Activated naive CD4-positive, alpha-beta T cell treated with anti-CD3 and anti-CD28 coated beads, Interleukin-2, amount 50 U/mL, for 72 hours (primary cell): ENCODE measurements around the gene MORN1. TPM values are rescaled to one million over a fixed set of nuclear protein-coding genes. Genes with fewer than 3 reads are reported as not detected.
A peak's percentile ranks its signal among the peaks of the same experiment; 100 is the strongest.

Experiments used
- ATAC-seq, 2 donors: fragments of 150-1000 bp; cut with Tn5 transposase; 2 replicates each; pipeline ENCODE4 v1.10.0; 2021; ENCODE audit warnings: mild to moderate bottlenecking in 2 of 2, moderate library complexity in 2 of 2
- DNase-seq, 2 donors: peaks; one replicate each; pipeline ENCODE4 v3.0.0; 2021 to 2022; ENCODE audit warnings: low spot score in 2 of 2
- H3K27ac Mint-ChIP-seq, 2 donors: one replicate each; pipeline ENCODE4 v1.8.0; 2022; ENCODE audit warnings: mild to moderate bottlenecking in 2 of 2, mixed read lengths in 2 of 2
- H3K36me3 Mint-ChIP-seq, 2 donors: one replicate each; pipeline ENCODE4 v1.8.0; 2022; ENCODE audit warnings: mixed read lengths in 2 of 2
- H3K9me3 Mint-ChIP-seq, 2 donors: one replicate each; pipeline ENCODE4 v1.8.0; 2022; ENCODE audit warnings: mixed read lengths in 2 of 2
- total RNA-seq, 2 donors: library from RNA; stranded (reverse); gene quantifications; one replicate each; pipeline ENCODE4 v1.2.3, GENCODE V29; 2022

The MORN1 gene
- total RNA-seq, 2 donors from 2014 or later = 2.0 to 5.7 TPM

GRCh38 chr1:2412395-2412772 is 21.0 kb upstream of the MORN1 start, which contains the start of gene PEX10:
PEX10 (minus strand) TSS chr1:2412564; CDS start chr1:2412502, 62 bp downstream.
- DNase-seq (peak; percentile 98 to 100), ATAC-seq (peak; percentile 93 to 94)
- Mint-ChIP-seq H3K9me3 (no peaks in the 10 kb centered on the region), H3K36me3 (peaks cover 4 to 5% of the 10 kb centered on the region in 2 donors), H3K27ac (peak within 1 kb of the TSS; percentile 91 to 92)

GRCh38 chr1:2411801-2412394 is 20.5 kb upstream of the MORN1 start:
- DNase-seq = peak in 1 of 2 donors; percentile 36
- peak; percentile 29 to 49 for ATAC-seq
- peak overlapping the region; percentile 91 to 92 for H3K27ac Mint-ChIP-seq
- H3K36me3 Mint-ChIP-seq = peaks cover 4 to 5% of the 10 kb centered on the region in 2 donors
- no peaks in the 10 kb centered on the region for H3K9me3 Mint-ChIP-seq

- no peaks in the 10 kb centered on the region for H3K9me3 Mint-ChIP-seq
- no peak for DNase-seq
- ATAC-seq = no peak
- peak overlapping the region in 1 of 2 donors; percentile 91 for H3K27ac Mint-ChIP-seq
- peaks cover 4 to 5% of the 10 kb centered on the region in 2 donors for H3K36me3 Mint-ChIP-seq
Measured at GRCh38 chr1:2409745-2410144, 18.4 kb upstream of the MORN1 start.

GRCh38 chr1:2408859-2409276 is 17.5 kb upstream of the MORN1 start:
- H3K9me3 Mint-ChIP-seq = no peaks in the 10 kb centered on the region
- H3K36me3 Mint-ChIP-seq = no peaks in the 10 kb centered on the region
- no peak for ATAC-seq
- H3K27ac Mint-ChIP-seq = peak overlapping the region in 1 of 2 donors; percentile 29
- DNase-seq = no peak

- H3K9me3 Mint-ChIP-seq = no peaks in the 10 kb centered on the region
- DNase-seq (no peak), ATAC-seq (no peak)
- H3K27ac Mint-ChIP-seq = no peak overlapping the region
- H3K36me3 Mint-ChIP-seq = no peaks in the 10 kb centered on the region
Measured at GRCh38 chr1:2408456-2408855, 17.1 kb upstream of the MORN1 start.

GRCh38 chr1:2407991-2408275 is 16.6 kb upstream of the MORN1 start:
- no peak for ATAC-seq
- DNase-seq = no peak
- Mint-ChIP-seq H3K27ac (no peak overlapping the region), H3K36me3 (no peaks in the 10 kb centered on the region), H3K9me3 (no peaks in the 10 kb centered on the region)

- H3K9me3 Mint-ChIP-seq = no peaks in the 10 kb centered on the region
- ATAC-seq (no peak), DNase-seq (no peak)
- H3K27ac Mint-ChIP-seq = peak overlapping the region; percentile 25 to 69
- H3K36me3 Mint-ChIP-seq = no peaks in the 10 kb centered on the region
Measured at GRCh38 chr1:2407166-2407990, 16.0 kb upstream of the MORN1 start.

GRCh38 chr1:2406451-2407041 is 15.2 kb upstream of the MORN1 start:
- DNase-seq = no peak
- peaks cover 0 to 6% of the 10 kb centered on the region in 2 donors for H3K36me3 Mint-ChIP-seq
- H3K9me3 Mint-ChIP-seq = no peaks in the 10 kb centered on the region
- ATAC-seq = peak in 1 of 2 donors; percentile 8
- peak overlapping the region; percentile 25 to 69 for H3K27ac Mint-ChIP-seq

- ATAC-seq = no peak
- H3K36me3 Mint-ChIP-seq = peaks cover under 1 to 7% of the 10 kb centered on the region in 2 donors
- DNase-seq = no peak
- H3K27ac Mint-ChIP-seq = no peak overlapping the region
- no peaks in the 10 kb centered on the region for H3K9me3 Mint-ChIP-seq
Measured at GRCh38 chr1:2405588-2406295, 14.4 kb upstream of the MORN1 start.

GRCh38 chr1:2404890-2405511 is 13.6 kb upstream of the MORN1 start:
- DNase-seq (no peak), ATAC-seq (no peak)
- peaks cover 5 to 15% of the 10 kb centered on the region in 2 donors for H3K36me3 Mint-ChIP-seq
- no peaks in the 10 kb centered on the region for H3K9me3 Mint-ChIP-seq
- no peak overlapping the region for H3K27ac Mint-ChIP-seq

GRCh38 chr1:2404142-2404889 is 13.0 kb upstream of the MORN1 start:
- no peak for DNase-seq
- Mint-ChIP-seq H3K36me3 (peaks cover 10 to 17% of the 10 kb centered on the region in 2 donors), H3K9me3 (no peaks in the 10 kb centered on the region), H3K27ac (no peak overlapping the region)
- no peak for ATAC-seq

GRCh38 chr1:2403273-2403672 is 11.9 kb upstream of the MORN1 start:
- DNase-seq (no peak), ATAC-seq (no peak)
- H3K36me3 Mint-ChIP-seq = peaks cover 13 to 20% of the 10 kb centered on the region in 2 donors
- no peak overlapping the region for H3K27ac Mint-ChIP-seq
- no peaks in the 10 kb centered on the region for H3K9me3 Mint-ChIP-seq

GRCh38 chr1:2402420-2402819 is 11.1 kb upstream of the MORN1 start:
- Mint-ChIP-seq H3K9me3 (no peaks in the 10 kb centered on the region), H3K36me3 (peaks cover 13 to 20% of the 10 kb centered on the region in 2 donors), H3K27ac (peak overlapping the region; percentile 48 to 78)
- ATAC-seq = no peak
- no peak for DNase-seq

- ATAC-seq = peak in 1 of 2 donors; percentile 25
- H3K27ac Mint-ChIP-seq = peak overlapping the region in 1 of 2 donors; percentile 68
- H3K9me3 Mint-ChIP-seq = no peaks in the 10 kb centered on the region
- peaks cover 13 to 23% of the 10 kb centered on the region in 2 donors for H3K36me3 Mint-ChIP-seq
- no peak for DNase-seq
Measured at GRCh38 chr1:2400950-2401649, 9.7 kb upstream of the MORN1 start.

- Mint-ChIP-seq H3K27ac (peak overlapping the region in 1 of 2 donors; percentile 68), H3K36me3 (peaks cover 13 to 23% of the 10 kb centered on the region in 2 donors), H3K9me3 (no peaks in the 10 kb centered on the region)
- DNase-seq (no peak), ATAC-seq (peak in 1 of 2 donors; percentile 24)
Measured at GRCh38 chr1:2400576-2400909, 9.2 kb upstream of the MORN1 start.
